ENCODE measurements around the gene PHOSPHO2.

GRCh38 chr2:169746240-169746639 is 52.0 kb downstream of the PHOSPHO2 start:
- TF ChIP-seq POLR2A (IDR thresholded peaks at IDR 0.05) (no peak), POLR2AphosphoS5 (IDR thresholded peaks at IDR 0.05) (no peak)
- TF ChIP-seq, protein P1, sequence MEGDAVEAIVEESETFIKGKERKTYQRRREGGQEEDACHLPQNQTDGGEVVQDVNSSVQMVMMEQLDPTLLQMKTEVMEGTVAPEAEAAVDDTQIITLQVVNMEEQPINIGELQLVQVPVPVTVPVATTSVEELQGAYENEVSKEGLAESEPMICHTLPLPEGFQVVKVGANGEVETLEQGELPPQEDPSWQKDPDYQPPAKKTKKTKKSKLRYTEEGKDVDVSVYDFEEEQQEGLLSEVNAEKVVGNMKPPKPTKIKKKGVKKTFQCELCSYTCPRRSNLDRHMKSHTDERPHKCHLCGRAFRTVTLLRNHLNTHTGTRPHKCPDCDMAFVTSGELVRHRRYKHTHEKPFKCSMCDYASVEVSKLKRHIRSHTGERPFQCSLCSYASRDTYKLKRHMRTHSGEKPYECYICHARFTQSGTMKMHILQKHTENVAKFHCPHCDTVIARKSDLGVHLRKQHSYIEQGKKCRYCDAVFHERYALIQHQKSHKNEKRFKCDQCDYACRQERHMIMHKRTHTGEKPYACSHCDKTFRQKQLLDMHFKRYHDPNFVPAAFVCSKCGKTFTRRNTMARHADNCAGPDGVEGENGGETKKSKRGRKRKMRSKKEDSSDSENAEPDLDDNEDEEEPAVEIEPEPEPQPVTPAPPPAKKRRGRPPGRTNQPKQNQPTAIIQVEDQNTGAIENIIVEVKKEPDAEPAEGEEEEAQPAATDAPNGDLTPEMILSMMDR (IDR thresholded peaks at IDR 0.05): no peak
